GM12878 (cell line): Measurements from ENCODE around the gene EIF4E2. TPM values are rescaled to one million over a fixed set of nuclear protein-coding genes. Genes with fewer than 3 reads are reported as not detected.

Experiments used
- ATAC-seq: fragments of 200-7000 bp; cut with Tn5 transposase; 3 replicates; pipeline ENCODE4 v1.9.1; 2020; ENCODE audit warnings: mild to moderate bottlenecking, moderate library complexity
- BruUV-seq: library from RNA; stranded (reverse); fragments of 400-500 nt; replicated peaks from 2 replicates; lab custom pipeline; 2021; lab: Mats Ljungman, UMichigan
- CTCF ChIA-PET: fragments of 300-600 bp; sonication (Branson Sonifier 250); formaldehyde crosslinking; extraction: SDS; loops from one replicate; lab custom pipeline; 2021; ENCODE audit warnings: inconsistent platforms; lab: Yijun Ruan, JAX
- POLR2A ChIA-PET: fragments of 350-600 bp; formaldehyde crosslinking; extraction: SDS; loops from one replicate; lab custom pipeline; 2021; ENCODE audit warnings: inconsistent platforms; lab: Charles Lee
- RAD21 ChIA-PET: fragments of 300-600 bp; sonication (Branson Sonifier 250); formaldehyde crosslinking; loops from one replicate; lab custom pipeline; 2023; ENCODE audit warnings: antibody characterized with exemption; ENCODE audit not compliant: unreplicated experiment; lab: Charles Lee
- SMC1A ChIA-PET: fragments of 300-600 bp; sonication (Branson Sonifier 250); formaldehyde crosslinking; loops from one replicate; lab custom pipeline; 2023; ENCODE audit not compliant: unreplicated experiment, uncharacterized antibody; lab: Charles Lee
- DNase-seq: peaks from one replicate; pipeline ENCODE4 v3.0.0-alpha.2; 2011; ENCODE audit warnings: low read depth, low spot score
- FAIRE-seq: peaks from 3 replicates; lab custom pipeline; 2011; peaks lifted over from hg19 to GRCh38; lab: Jason Lieb, UNC
- H2AFZ ChIP-seq: 2 replicates; pipeline ENCODE4 v1.6.0; 2011; ENCODE audit warnings: low read depth, low read length, control low read depth; ENCODE audit not compliant: control insufficient read depth
- H3K27ac ChIP-seq: 2 replicates; pipeline ENCODE4 v1.5.1; 2011; ENCODE audit warnings: control low read depth; ENCODE audit not compliant: control insufficient read depth, insufficient read depth
- H3K27me3 ChIP-seq, 2 experiments: replicated peaks in 1 of 2; 2 replicates each; pipeline versions ENCODE4 v1.6.0 to v1.6.1; 2011; ENCODE audit warnings: low read length in 1 of 2; ENCODE audit not compliant: control insufficient read depth in 2 of 2, insufficient read depth in 2 of 2
- H3K36me3 ChIP-seq, 2 experiments: 2 replicates each; pipeline ENCODE4 v1.5.1; 2011; ENCODE audit warnings: low read length in 1 of 2; ENCODE audit not compliant: control insufficient read depth in 2 of 2, insufficient read depth in 2 of 2
- H3K4me1 ChIP-seq: 2 replicates; pipeline ENCODE4 v1.6.1; 2011; ENCODE audit warnings: mild to moderate bottlenecking, low read length, moderate library complexity, mixed read lengths; ENCODE audit not compliant: control insufficient read depth, insufficient read depth
- H3K4me2 ChIP-seq: 2 replicates; pipeline ENCODE4 v1.6.0; 2011; ENCODE audit warnings: control low read depth; ENCODE audit not compliant: control insufficient read depth, insufficient read depth
- H3K4me3 ChIP-seq: fragments of 200-600 bp; sonication (generic); 2 replicates; pipeline ENCODE4 v1.5.1; 2016
- H3K79me2 ChIP-seq: 2 replicates; pipeline ENCODE4 v1.6.0; 2011; ENCODE audit warnings: low read length; ENCODE audit not compliant: control insufficient read depth, insufficient read depth
- H3K9ac ChIP-seq: 2 replicates; pipeline ENCODE4 v1.8.0; 2011; ENCODE audit warnings: low read length, control low read depth, mixed read lengths; ENCODE audit not compliant: control insufficient read depth, insufficient read depth
- H3K9me3 ChIP-seq: replicated peaks from 3 replicates; pipeline ENCODE4 v1.5.1; 2011; ENCODE audit warnings: mild to moderate bottlenecking, low read length; ENCODE audit not compliant: control insufficient read depth, insufficient read depth
- H4K20me1 ChIP-seq: 2 replicates; pipeline ENCODE4 v1.6.0; 2011; ENCODE audit not compliant: control insufficient read depth, insufficient read depth
- FOS ChIP-seq: IDR thresholded peaks from 3 replicates; pipeline ENCODE4 v1.6.1; 2011; ENCODE audit warnings: borderline replicate concordance; ENCODE audit not compliant: insufficient read length; ENCODE audit errors: extremely low read depth
- IKZF1 ChIP-seq: fragments of 450-650 bp; conservative IDR thresholded peaks from 2 replicates; pipeline ENCODE4 v1.6.1; 2017; ENCODE audit warnings: antibody characterized with exemption, mild to moderate bottlenecking
- IRF5 ChIP-seq: fragments of 450-650 bp; IDR thresholded peaks from 2 replicates; pipeline ENCODE4 v1.6.1; 2017; ENCODE audit warnings: borderline replicate concordance
- MTA3 ChIP-seq: IDR thresholded peaks from 2 replicates; pipeline ENCODE4 v1.6.1; 2012; ENCODE audit warnings: low read length, inconsistent platforms, borderline replicate concordance
- NBN ChIP-seq: fragments of 450-650 bp; IDR thresholded peaks from 2 replicates; pipeline ENCODE4 v1.6.1; 2016
- POU2F2 ChIP-seq: IDR thresholded peaks from 3 replicates; pipeline ENCODE4 v1.6.1; 2011; ENCODE audit warnings: low read depth, mild to moderate bottlenecking, low read length, borderline replicate concordance
- PRDM15 ChIP-seq: fragments of 450-650 bp; formaldehyde crosslinking; IDR thresholded peaks from 2 replicates; pipeline ENCODE4 v1.4.0; 2020; ENCODE audit warnings: mild to moderate bottlenecking, moderate library complexity
- SMAD5 ChIP-seq: IDR thresholded peaks from 2 replicates; pipeline ENCODE4 v1.6.1; 2016; ENCODE audit warnings: antibody characterized with exemption, low read depth
- TCF3 ChIP-seq: IDR thresholded peaks from 2 replicates; pipeline ENCODE4 v1.6.1; 2012; ENCODE audit warnings: low read depth, mild to moderate bottlenecking, low read length, borderline replicate concordance; ENCODE audit not compliant: insufficient read depth
- USF1 ChIP-seq: IDR thresholded peaks from 2 replicates; pipeline ENCODE4 v1.6.1; 2011; ENCODE audit warnings: borderline replicate concordance, low read depth, mild to moderate bottlenecking, moderate library complexity, mixed read lengths, low read length; ENCODE audit not compliant: insufficient read depth; ENCODE audit errors: extremely low read length
- WRNIP1 ChIP-seq: IDR thresholded peaks from 2 replicates; pipeline ENCODE4 v1.6.1; 2011; ENCODE audit warnings: low read depth, low read length, improper control_type of control experiment, borderline replicate concordance
- WGBS: methylation state at CpG from one replicate; pipeline ENCODE4 v1.1.6; 2016; ENCODE audit warnings: low lambda C conversion rate; ENCODE audit not compliant: insufficient replicate concordance, insufficient coverage; ENCODE audit errors: missing lambda C conversion rate; 5-methylcytosine and 5-hydroxymethylcytosine counted together
- in situ Hi-C: fragments of 300-500 bp; cut with MboI; formaldehyde crosslinking; loops from 9 replicates; pipeline ENCODE4 v1.14.3; 2018; ENCODE audit warnings: mixed read lengths
- intact Hi-C: fragments of 100-400 bp; cut with micrococcal nuclease; formaldehyde crosslinking; loops from one replicate; pipeline ENCODE4 v1.14.2; 2022; ENCODE audit not compliant: unreplicated experiment
- polyA plus RNA-seq, 11 experiments: library from polyadenylated mRNA; depleted of rRNA in 4 of 11; unstranded in 6 of 11; stranded (reverse) in 5 of 11; fragments of >200 nt; fragmentation: Nextera tagmentation in 4 of 11; fragmentation: Illumina TruSeq in 1 of 11; extraction: Ambion mirVana in 4 of 11; extraction: Trizol in 1 of 11; gene quantifications; 1 replicate in 1 of 11; 2 replicates in 10 of 11; pipeline versions ENCODE4 v1.2.1 to v1.2.3, GENCODE V29; 2011 to 2016; ENCODE audit warnings: inconsistent platforms in 2 of 11, missing spikeins in 2 of 11, low read depth in 1 of 11
- total RNA-seq, 4 experiments: library from RNA; depleted of rRNA in 3 of 4; stranded (reverse); fragments of >200 nt in 3 of 4; fragmentation: Illumina TruSeq in 1 of 4; extraction: Trizol in 1 of 4; gene quantifications; 2 replicates each; pipeline versions ENCODE4 v1.2.1 to v1.2.3, GENCODE V29; 2013 to 2021

The EIF4E2 gene
- total and polyA plus RNA-seq, 10 of the 15 experiments (the other 5 are each of a cell fraction or from before 2014, with no cell fraction given): 56.1 to 158 (median 110) TPM

GRCh38 chr2:232513353-232513752, 37.1 kb upstream of the EIF4E2 start:
- ATAC-seq (no peak), FAIRE-seq (no peak), DNase-seq (no peak)
- no peak overlapping the region for H3K4me2 ChIP-seq
- intact Hi-C loops: no loop called here
- no TSS peak for BruUV-seq
- H3K9me3 ChIP-seq: no peaks in the 10 kb centered on the region
- H3K27me3 ChIP-seq: no peaks in the 10 kb centered on the region; a peak in 2 of 4 replicates
- SMC1A ChIA-PET: no interaction called here
- in situ Hi-C loops: no loop called here
- H4K20me1 ChIP-seq: no peaks in the 10 kb centered on the region
- no peak overlapping the region for H2AFZ ChIP-seq
- CTCF ChIA-PET: no interaction called here
- POLR2A ChIA-PET: no interaction called here
- TF ChIP-seq FOS: no peak
- no peak for TF ChIP-seq IRF5
- no peak for TF ChIP-seq WRNIP1
- TF ChIP-seq TCF3: no peak
- no peak for TF ChIP-seq IKZF1
- TF ChIP-seq MTA3: no peak
- TF ChIP-seq POU2F2: no peak
- TF ChIP-seq PRDM15 (CRISPR knock-in tag): no peak
- TF ChIP-seq NBN: no peak
- TF ChIP-seq SMAD5: no peak
- TF ChIP-seq USF1: no peak
- no peaks in the 10 kb centered on the region for H3K4me1 ChIP-seq
- H3K9ac ChIP-seq: no peak overlapping the region
- no peak overlapping the region for H3K27ac ChIP-seq
- no peaks in the 10 kb centered on the region for H3K79me2 ChIP-seq
- RAD21 ChIA-PET: no interaction called here
- WGBS: 3% methylated on average over 5 of the region's 5 CpGs
- H3K4me3 ChIP-seq: no peak overlapping the region
- H3K36me3 ChIP-seq: no peaks in the 10 kb centered on the region
